Measurements from ENCODE around the gene MRI1. TPM values are rescaled to one million over a fixed set of nuclear protein-coding genes. Genes with fewer than 3 reads are reported as not detected.

The MRI1 gene
- total RNA-seq, 4 donors from 2014 or later, result 72.8 to 133 (median 92.1) TPM

DNA sequence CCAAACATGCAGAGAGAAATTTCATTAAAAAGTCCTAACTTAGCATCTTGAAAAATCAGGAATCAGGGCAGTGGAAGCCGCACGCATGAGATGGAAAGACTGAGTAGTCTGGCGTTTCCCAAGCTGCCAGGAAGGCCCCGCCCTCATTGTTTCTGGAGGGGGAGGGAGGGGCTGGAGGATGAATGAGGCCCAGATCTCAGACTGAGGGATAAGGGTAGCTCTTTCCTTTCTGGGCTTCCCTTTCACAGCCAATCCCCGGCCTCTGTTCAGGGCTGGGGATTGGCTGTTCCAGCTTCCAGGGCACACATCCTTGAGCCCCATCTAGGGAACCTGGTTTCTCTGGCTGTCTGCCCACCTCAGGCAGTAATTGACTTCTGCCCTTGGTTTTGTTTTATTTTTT lies 17.2 kb downstream of the MRI1 start:
- 4 to 6% methylated on average over 5 of the region's 5 CpGs for WGBS, 2 donors
- intact Hi-C loops (cut with DNase I; ENCODE audit: low total_unique reads), result no loop called here
- no peak overlapping the region for H3K4me3 ChIP-seq (ENCODE audit: low read depth, poor library complexity, severe bottlenecking)
- no peak for TF ChIP-seq POLR2A (IDR thresholded peaks at IDR 0.05)
- TF ChIP-seq, protein P1, sequence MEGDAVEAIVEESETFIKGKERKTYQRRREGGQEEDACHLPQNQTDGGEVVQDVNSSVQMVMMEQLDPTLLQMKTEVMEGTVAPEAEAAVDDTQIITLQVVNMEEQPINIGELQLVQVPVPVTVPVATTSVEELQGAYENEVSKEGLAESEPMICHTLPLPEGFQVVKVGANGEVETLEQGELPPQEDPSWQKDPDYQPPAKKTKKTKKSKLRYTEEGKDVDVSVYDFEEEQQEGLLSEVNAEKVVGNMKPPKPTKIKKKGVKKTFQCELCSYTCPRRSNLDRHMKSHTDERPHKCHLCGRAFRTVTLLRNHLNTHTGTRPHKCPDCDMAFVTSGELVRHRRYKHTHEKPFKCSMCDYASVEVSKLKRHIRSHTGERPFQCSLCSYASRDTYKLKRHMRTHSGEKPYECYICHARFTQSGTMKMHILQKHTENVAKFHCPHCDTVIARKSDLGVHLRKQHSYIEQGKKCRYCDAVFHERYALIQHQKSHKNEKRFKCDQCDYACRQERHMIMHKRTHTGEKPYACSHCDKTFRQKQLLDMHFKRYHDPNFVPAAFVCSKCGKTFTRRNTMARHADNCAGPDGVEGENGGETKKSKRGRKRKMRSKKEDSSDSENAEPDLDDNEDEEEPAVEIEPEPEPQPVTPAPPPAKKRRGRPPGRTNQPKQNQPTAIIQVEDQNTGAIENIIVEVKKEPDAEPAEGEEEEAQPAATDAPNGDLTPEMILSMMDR (IDR thresholded peaks at IDR 0.05), result no peak
- peak; percentile 80 to 96 for DNase-seq (ENCODE audit: low spot score in 2 of 2)

DNA sequence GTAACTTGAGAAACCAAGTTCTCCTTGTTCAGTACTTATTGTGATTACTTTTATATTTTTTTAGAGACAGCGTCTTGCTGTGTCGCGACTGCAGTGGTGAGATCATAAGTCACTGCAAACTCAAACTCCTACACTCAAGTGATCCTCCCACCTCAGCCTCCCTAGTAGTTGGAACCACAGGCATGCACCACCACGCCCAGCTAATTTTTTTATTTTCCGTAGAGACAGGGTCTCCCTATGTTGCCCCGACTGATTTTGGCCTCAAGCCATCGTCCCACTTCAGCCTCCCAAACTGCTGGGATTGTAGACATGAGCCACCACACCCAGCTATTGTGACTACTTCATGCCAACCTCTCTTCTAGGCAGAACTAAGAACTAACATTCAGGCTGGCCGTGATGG lies 18.2 kb downstream of the MRI1 start:
- no peak overlapping the region for H3K4me3 ChIP-seq (ENCODE audit: low read depth, poor library complexity, severe bottlenecking)
- 53 to 61% methylated on average over 8 of the region's 8 CpGs for WGBS, 2 donors
- TF ChIP-seq, protein P1 (IDR thresholded peaks at IDR 0.05), result no peak
- no peak for TF ChIP-seq POLR2A (IDR thresholded peaks at IDR 0.05)
- DNase-seq (ENCODE audit: low spot score in 2 of 2), result no peak
- intact Hi-C loops (cut with DNase I; ENCODE audit: low total_unique reads), result no loop called here

DNA sequence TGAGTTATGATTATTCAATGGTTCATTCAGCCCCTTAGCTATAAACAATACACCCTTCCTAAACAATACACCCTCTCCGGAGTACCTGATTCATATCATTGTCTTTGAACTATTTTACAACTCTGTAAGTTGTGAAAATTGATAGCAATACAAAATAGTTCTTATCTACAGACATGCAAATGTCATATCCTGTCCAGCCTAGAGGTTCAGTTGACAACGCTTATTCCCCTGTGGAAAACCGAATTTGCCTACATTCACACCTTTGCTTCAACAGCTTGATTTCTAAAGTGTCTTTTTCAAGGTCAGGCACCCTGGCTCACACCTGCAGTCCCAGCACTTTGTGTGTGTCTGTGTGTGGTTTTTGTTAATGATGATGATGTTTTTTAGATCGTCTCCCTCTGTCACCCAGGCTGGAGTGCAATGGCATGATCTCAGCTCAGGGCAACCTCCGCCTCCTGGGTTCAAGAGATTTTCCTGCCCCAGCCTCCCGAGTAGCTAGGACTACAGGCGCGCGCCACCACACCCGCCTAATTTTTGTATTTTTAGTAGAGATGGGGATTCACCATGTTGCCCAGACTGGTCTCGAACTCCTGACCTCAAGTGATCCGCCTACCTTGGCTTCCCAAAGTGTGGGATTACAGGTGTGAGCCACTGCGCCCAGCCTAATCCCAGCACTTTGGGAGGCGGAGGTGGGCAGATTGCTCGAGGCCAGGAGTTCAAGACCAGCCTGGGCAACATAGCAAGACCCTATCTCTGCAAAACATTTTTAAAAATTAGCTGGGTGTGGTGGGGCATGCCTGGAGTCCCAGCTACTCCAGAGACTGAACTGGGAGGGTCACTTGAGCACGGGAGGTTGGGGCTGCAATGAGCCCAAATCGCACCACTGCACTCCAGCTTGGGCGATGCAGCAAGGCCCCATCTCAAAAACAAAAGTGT lies 19.5 kb downstream of the MRI1 start:
- no peak overlapping the region for H3K4me3 ChIP-seq (ENCODE audit: low read depth, poor library complexity, severe bottlenecking)
- 87 to 89% methylated on average over 18 of the region's 18 CpGs for WGBS, 2 donors
- no peak for TF ChIP-seq POLR2A (IDR thresholded peaks at IDR 0.05)
- TF ChIP-seq, protein P1 (IDR thresholded peaks at IDR 0.05), result no peak
- intact Hi-C loops (cut with DNase I; ENCODE audit: low total_unique reads), result loop anchor here (2.0 kb wide), 1 partner anchor 79 kb away; no protein-coding TSS in a partner anchor
- no peak for DNase-seq (ENCODE audit: low spot score in 2 of 2)

DNA sequence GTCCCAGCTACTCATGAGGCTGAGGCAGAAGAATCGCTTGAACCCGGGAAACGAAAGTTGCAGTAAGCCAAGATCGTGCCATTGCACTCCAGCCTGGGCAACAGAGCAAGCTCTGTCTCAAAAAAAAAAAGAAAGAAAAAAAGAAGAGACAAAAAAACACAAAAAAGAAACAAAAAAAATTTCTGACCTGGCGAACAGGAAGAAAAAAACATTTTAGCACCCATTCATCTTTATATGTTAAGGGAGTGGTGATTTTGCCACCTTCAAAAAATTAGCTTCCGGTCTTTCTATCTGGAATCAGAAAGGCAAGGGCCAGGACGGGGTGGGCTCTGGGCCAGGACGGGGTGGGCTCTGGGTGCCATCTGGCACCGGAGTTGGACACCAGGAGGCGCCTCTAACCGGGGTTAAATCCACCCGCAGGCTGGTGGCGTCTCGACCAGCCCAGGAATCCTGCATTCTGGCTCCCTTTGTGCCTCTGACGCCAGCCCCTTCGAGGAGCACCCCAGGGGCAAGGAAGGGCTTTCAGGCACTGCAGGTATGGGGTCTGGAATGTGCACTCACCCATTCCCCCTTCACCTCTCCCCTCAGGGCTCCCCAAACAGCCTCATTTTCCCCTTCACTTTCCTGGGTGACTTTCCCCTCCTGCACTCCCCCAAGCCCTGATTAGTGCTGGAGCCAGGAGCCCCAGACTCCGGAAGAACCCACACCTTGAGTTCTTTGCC lies 20.6 kb downstream of the MRI1 start:
- WGBS, 2 donors, result 19% methylated on average over 17 of the region's 17 CpGs
- intact Hi-C loops (cut with DNase I; ENCODE audit: low total_unique reads), result loop anchor here (2.0 kb wide), 1 partner anchor 78 kb away; no protein-coding TSS in a partner anchor
- TF ChIP-seq, protein P1 (IDR thresholded peaks at IDR 0.05), result no peak
- TF ChIP-seq POLR2A (IDR thresholded peaks at IDR 0.05), result no peak
- H3K4me3 ChIP-seq (ENCODE audit: low read depth, poor library complexity, severe bottlenecking), result no peak overlapping the region
- DNase-seq (ENCODE audit: low spot score in 2 of 2), result peak; percentile 53 to 95

DNA sequence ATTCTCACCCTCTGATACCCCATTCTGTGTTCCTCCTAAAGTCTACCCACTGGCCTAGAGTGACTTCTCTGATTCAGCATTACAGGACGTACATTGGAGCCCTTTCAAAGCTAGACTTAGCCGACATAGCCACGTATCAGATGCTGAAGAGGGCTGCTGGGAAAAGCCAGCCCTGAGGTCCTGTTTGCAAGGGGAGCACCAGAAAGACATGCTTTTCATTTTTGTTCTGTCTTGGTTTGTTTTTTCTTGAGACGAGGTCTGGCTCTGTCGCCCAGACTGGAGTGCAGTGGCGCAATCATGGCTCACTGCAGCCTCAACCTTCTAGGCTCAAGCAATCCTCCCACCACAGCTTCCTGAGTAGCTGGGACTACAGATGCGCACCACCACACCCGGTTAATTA lies 24.7 kb downstream of the MRI1 start:
- no peak overlapping the region for H3K4me3 ChIP-seq (ENCODE audit: low read depth, poor library complexity, severe bottlenecking)
- 48 to 49% methylated on average over 8 of the region's 8 CpGs for WGBS, 2 donors
- intact Hi-C loops (cut with DNase I; ENCODE audit: low total_unique reads), result no loop called here
- TF ChIP-seq POLR2A (IDR thresholded peaks at IDR 0.05), result no peak
- TF ChIP-seq, protein P1 (IDR thresholded peaks at IDR 0.05), result no peak
- DNase-seq (ENCODE audit: low spot score in 2 of 2), result no peak
